GM19043 (cell line): ENCODE data around the gene TBC1D22B.
"Not testable (repeated sequence)": the region's sequence is repeated elsewhere in the genome, so short reads cannot be mapped to it uniquely, and the experiment has no call there.

ENCODE experiments used
- ATAC-seq: cut with Tn5 transposase; IDR thresholded peaks from one replicate; pipeline ENCODE4 v1.9.1; 2021; ENCODE audit warnings: low read depth; ENCODE audit not compliant: unreplicated experiment

The TBC1D22B gene

DNA sequence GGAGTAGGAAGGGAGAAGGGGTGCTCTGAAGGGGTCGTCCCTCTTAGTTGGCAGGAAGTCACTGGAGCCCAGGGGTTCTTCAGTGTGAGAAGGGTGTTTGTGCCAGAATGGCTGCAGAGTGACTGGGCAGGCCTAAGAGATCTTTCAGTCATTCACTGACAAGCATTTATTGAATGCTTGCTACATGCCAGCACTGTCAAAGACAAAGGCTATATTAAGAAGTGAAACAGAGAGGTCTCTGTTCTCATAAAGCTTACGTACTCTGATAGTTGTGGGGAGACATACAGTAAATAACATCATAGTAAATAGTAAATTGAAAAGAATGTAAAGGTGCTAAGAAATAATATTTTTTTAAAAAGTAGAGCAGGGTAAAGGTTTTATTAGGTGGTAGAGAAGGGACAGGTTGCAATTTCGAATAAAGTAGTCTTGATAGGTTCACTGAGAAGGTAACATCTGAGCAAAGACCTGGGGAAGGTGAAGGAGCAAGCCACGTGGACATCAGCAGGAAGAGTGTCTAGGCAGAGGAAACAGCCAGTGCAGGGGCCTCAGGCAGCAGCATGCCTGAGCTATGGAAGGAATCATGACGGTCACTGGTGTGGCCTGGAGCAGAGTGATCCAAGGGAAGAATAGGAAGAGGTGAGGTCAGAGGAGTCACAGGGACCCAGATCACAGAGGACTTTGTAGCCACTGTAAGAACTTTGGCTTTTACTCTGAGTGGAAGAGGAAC is 59.9 kb downstream of the TBC1D22B start:
- no peak for ATAC-seq

- ATAC-seq, result no peak
These were observed 61.6 kb downstream of the TBC1D22B start for GRCh38 chr6:37319156-37319555.

- ATAC-seq, result no peak
These were observed 62.4 kb downstream of the TBC1D22B start for GRCh38 chr6:37319856-37320480.

DNA sequence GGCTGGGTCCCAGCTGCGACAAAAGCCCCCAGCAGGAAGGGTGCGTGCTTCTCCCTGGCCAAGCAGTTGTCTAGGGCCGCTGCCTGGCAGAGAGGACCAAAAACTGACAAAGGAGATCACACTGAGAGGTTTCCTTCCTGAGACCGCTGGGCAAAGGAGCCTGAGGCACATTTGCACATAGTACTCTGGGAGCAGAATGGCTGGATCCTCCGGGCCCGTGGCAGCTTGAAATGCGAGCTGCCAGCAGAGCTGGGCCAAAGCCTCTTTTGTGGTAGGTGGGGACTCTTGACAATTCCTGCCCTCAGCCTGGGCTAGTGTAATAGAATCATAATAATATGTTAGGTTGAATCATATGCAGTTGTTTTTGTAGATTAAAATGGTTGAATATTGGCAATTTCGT is 63.1 kb downstream of the TBC1D22B start:
- ATAC-seq, result no peak

GRCh38 chr6:37321101-37321500 is 63.5 kb downstream of the TBC1D22B start:
- ATAC-seq, result no peak

- ATAC-seq, result no peak
These were observed 64.2 kb downstream of the TBC1D22B start for GRCh38 chr6:37321516-37322415.

DNA sequence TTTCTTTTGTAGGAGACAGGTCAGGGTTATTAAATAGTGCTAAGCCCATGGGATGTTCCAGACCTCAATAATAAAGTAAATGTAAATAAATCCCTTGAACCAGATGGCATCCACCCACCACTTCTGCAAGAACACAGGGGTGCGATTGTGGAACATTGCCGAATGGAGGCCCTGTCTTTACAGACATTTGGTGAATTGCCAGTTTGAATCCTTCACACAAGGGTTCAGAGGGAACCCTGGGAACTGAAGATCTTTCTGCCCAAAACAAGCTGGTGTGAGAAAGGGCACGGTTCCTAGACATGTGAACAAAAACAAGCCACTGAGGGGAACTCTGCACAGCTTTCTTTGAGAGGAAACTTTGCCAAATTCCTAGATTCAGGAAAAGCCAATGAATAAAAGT is 66.0 kb downstream of the TBC1D22B start:
- ATAC-seq, result no peak

DNA sequence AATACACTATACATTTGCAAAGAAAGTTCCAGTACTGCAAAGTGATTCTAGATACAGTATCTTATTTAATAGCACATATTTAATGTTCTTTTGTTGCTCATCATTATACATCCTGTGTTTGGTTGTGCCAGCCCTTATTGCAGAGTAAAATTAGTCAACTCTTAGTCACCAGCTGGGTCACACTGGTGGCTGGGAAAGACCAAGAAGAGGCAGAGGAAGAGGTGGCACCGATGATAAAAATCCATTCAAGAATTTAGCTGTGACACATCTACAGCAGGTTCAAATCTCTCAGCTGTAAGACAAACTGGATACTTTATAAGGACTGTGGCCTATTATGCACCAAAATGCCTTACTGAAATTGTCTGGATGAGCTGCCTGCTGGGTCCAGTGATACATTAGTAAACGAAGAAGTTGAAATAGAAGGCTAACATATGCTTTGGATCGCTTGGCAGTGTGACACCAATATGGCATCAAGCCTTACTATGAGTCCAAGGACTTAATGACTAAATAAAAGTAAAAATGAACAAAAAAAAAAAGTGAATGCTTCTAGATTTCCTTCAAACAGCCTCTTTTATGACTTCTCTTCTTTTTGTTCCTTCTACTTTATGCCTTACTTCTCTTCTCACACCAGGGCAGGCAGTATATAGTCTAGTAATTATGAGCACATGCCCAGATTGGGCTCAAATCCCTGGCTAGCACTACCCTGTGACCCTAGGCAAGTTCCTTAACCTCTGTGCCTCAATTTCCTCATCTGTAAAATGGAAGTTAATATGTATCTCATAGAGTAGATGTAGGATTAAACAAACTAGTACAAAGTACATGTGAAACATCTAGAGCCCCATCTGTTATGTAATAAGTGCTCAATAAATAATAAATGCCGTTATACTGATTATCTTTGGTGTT is 66.8 kb downstream of the TBC1D22B start:
- no peak for ATAC-seq

- ATAC-seq, result not testable (repeated sequence)
These were observed 72.8 kb downstream of the TBC1D22B start for GRCh38 chr6:37330345-37330744.

GRCh38 chr6:37331047-37331446 is 73.5 kb downstream of the TBC1D22B start:
- ATAC-seq, result no peak

- ATAC-seq, result no peak
These were observed 75.3 kb downstream of the TBC1D22B start for GRCh38 chr6:37332894-37333293.

- no peak for ATAC-seq
These were observed 76.5 kb downstream of the TBC1D22B start for GRCh38 chr6:37334047-37334446.

DNA sequence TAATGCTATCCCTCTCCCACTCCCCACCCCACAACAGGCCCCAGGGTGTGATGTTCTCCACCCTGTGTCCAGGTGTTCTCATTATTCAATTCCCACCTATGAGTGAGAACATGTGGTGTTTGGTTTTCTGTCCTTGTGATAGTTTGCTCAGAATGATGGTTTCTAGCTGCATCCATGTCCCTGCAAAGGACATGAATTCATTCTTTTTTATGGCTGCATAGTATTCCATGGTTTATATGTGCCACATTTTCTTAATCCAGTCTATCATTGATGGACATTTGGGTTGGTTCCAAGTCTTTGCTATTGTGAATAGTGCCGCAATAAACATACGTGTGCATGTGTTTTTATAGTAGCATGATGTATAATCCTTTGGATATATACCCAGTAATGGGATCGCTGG is 80.7 kb downstream of the TBC1D22B start:
- not testable (repeated sequence) for ATAC-seq

- ATAC-seq, result no peak
These were observed 81.2 kb downstream of the TBC1D22B start for GRCh38 chr6:37338745-37339255.

DNA sequence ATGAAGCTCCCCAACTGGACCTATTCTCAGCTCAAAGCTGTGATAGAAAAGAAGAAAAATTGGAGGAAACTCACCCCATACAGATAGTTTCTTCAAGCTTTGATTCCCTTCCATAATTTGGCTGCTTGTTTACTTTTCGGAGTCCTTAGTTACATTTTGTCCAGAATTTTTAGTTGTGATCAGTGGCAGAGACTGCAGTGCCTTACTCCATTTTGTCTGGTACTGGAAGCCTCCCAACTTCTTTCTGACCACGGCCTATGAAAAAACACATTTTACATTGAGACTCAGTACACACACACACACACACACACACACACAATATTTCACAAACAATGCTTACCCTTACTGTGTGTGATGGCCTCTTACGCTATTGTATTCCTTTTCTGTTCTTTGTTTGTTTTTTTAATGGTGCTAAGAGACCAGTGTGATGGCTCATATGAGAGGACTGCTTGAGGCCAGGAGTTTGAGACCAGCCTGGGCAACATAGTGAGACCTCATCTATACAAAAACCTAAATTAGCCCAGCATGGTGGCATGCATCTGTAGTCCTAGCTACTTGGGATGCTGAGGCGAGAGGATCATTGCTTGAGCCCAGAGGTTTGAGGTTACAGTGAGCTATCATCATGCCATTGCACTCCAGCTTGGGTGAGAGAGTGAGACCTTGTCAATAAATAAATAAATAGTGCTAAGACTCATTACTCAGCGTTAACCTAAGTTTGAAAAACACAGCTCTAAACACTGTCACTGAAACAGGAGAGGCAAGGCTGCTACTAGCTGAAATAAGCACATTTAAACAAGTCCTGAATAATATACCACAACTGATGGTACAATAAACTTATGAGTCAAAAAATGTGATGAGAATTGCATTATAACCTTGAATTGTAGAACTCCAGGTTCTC is 82.4 kb downstream of the TBC1D22B start:
- ATAC-seq, result no peak

GRCh38 chr6:37340639-37340943 is 83.0 kb downstream of the TBC1D22B start:
- no peak for ATAC-seq

- no peak for ATAC-seq
These were observed 85.7 kb downstream of the TBC1D22B start for GRCh38 chr6:37343248-37343647.

- ATAC-seq, result no peak
These were observed 86.7 kb downstream of the TBC1D22B start for GRCh38 chr6:37344308-37344707.

DNA sequence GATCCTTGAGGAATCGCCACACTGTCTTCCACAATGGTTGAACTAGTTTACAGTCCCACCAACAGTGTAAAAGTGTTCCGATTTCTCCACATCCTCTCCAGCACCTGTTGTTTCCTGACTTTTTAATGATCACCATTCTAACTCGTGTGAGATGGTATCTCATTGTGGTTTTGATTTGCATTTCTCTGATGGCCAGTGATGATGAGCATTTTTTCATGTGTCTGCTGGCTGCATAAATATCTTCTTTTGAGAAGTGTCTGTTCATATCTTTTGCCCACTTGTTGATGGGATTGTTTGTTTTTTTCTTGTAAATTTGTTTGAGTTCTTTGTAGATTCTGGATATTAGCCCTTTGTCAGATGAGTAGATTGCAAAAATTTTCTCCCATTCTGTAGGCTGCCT is 88.2 kb downstream of the TBC1D22B start:
- not testable (repeated sequence) for ATAC-seq
